Activated T-helper 9 cell treated with anti-CD3 and anti-CD28 coated beads, Interleukin-2, amount 50 U/mL, for 16 hours (primary cell): ENCODE data around the gene SCGB2B2.
"Not testable (repeated sequence)": the region's sequence is repeated elsewhere in the genome, so short reads cannot be mapped to it uniquely, and the experiment has no call there.

Source experiments
- DNase-seq: peaks from one replicate; pipeline ENCODE4 v3.0.0-alpha.2; 2020; ENCODE audit warnings: low read depth

Gene SCGB2B2

DNA sequence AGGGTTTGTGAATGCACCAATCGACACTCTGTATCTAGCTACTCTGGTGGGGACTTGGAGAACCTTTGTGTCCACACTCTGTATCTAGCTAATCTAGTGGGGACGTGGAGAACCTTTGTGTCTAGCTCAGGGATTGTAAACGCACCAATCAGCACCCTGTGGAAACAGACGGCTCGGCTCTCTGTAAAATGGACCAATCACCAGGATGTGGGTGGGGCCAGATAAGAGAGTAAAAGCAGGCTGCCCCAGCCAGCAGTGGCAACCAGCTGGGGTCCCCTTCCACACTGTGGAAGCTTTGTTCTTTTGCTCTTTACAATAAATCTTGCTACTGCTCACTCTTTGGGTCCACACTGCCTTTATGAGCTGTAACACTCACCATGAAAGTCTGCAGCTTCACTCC is 8.3 kb downstream of the SCGB2B2 start:
- not testable (repeated sequence) for DNase-seq

DNA sequence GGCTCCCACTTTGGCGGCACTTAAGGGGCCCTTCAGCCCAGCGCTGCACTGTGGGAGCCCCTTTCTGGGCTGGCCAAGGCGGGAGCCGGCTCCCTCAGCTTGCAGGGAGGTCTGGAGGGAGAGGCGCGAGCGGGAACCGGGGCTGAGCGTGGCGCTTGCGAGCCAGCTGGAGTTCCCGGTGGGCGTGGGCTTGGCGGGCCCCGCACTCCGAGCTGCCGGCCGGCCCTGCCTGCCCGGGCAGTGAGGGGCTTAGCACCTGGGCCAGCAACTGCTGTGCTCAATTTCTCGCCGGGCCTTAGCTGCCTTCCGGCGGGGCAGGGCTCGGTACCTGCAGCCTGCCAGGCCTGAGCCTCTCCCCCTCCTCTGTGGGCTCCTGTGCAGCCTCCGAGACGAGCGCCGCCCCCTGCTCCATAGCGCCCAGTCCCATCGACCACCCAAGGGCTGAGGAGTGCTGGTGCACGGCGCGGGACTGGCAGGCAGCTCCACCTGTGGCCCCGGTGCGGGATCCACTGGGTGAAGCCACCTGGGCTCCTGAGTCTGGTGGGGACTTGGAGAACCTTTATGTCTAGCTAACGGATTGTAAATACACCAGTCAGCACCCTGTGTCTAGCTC is 8.8 kb downstream of the SCGB2B2 start:
- not testable (repeated sequence) for DNase-seq

DNA sequence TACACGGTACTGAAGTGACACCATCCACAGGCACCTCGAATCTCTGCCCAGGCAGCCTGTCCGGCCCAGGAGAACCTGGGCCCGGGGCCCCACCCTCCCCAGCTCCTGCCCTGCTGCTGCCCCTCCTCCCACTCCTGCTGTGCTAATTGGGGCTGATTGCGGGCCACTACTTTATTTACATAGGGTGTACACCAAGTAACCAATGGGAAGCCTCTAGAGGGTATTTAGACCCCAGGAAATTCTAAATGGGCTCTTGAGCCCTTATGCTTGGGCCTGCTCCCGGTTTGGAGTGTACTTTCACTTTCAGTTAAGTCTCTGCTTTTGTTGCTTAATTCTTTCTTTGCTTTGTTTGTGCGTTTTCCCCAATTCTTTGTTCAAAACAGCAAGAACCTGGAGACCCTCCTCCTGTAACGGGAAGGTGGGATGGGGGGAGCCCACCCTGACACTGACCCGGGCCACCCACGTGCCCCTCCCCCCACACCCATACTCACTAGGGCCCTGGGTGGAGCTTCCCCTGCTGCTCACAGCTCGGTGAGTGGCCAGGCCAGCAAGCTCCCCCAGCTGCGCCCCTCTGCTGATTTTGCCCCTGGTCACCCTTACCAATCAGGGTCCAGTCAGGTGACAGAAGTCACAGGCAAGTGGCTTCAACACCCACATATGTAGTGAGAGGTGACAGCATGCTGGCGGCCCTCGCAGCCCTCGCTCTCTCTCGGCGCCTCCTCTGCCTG is 9.4 kb downstream of the SCGB2B2 start:
- no peak for DNase-seq

DNA sequence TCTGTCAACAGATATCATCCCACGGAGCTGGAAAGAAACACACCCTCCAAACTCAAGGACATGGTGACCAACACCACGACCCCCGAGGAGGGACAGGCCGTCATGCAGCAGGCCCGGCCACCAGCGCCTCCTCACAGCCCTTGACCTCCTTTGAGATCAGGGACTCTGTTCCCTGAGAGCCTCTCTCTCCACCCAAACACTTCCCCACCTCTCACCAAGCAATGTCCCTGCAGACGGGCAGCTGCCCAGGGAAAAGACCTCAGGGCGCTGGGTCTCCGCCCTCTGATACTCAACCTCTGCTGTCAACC is 10.0 kb downstream of the SCGB2B2 start:
- no peak for DNase-seq

DNA sequence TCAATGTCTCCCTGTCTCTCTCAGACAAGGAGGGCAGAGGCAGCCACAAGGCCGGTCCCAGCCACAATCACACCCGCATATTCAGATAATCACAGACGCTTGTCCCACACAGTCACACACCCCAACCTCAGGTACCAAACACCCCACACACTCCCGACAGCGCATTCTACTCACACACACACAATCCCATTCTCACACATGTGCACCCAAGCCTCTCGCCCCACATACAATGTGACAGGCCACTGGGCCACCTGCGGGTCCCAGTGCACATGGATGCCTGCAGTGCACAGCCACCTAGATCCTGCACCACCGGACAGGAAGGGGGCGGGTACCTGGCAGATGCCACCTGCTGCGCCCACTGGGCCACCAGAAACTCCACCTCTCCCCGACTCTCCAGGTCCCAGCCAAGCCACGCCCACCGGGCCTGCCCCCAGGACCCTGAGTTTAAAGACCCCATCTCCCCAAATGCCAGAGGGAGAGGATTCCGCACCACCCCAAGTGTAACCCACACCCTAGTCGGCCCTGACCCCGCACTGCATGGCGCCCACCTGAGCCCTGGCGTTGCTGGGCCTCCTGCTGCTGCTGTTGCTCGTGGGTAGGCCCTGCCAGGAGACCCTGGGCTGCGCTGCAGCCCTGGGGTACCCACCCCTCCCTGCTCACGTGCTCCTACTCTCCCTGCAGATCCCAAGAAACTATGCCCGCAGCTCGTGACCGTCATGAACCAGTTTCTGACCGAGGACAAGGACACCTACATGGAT is 10.6 kb downstream of the SCGB2B2 start:
- no peak for DNase-seq

DNA sequence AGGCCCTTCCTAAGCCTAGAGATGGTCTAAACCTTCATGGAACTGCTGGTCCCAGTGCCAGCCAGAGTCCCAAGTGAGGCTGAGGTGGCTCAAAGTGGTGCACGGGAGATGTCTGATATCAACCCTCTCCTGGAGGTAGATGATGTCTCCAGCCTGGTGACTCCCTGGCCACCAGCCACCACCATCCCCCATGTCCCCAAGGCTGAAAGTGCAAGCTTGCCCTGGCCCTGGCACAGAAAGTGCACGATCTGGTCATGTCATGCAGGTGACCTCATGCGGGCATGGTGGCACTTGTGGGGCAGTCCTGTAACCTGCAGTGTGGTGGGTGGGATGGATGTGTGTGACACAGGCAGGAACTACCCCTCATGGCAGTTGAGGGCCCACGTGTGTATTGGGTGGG is 11.7 kb downstream of the SCGB2B2 start:
- not testable (repeated sequence) for DNase-seq

DNA sequence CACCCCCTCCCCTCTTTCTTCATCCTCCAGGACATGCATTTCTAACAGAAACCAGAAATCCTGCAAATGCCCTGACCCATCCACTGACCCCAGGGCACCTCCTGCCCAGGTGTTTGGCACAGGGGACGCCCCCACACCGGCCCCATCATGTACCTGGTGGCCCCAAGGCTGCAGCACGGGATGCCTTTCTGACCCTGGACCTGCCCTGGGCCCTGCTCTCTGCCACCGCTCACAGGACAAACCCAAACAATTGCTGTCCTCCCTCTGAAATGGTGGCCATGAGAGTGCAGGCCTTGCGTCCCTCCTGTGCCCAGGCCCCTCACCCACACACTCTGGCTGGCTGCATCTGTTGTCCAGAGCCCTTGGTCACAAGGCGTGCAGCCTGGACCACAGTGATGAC is 12.1 kb downstream of the SCGB2B2 start:
- DNase-seq = no peak

DNA sequence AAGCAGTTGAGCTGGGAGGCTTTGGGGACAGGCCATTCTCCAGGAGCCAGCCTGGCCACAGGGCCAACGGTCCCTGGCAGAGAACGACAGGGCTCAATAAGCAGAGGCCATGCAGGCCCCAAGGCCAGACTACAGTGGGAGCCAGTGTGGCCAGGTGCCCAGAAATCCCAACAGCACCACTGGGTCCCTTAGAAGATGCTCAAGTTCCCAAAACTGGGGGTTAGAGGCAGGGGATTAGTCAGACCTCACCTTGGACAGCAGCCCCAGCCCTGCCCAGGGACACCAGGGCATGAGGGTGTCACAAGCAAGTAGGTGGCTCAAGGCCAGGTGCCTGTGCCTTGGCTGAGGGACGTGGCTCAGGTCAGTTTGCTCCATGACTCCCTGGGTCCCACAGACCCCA is 12.8 kb downstream of the SCGB2B2 start:
- no peak for DNase-seq

DNA sequence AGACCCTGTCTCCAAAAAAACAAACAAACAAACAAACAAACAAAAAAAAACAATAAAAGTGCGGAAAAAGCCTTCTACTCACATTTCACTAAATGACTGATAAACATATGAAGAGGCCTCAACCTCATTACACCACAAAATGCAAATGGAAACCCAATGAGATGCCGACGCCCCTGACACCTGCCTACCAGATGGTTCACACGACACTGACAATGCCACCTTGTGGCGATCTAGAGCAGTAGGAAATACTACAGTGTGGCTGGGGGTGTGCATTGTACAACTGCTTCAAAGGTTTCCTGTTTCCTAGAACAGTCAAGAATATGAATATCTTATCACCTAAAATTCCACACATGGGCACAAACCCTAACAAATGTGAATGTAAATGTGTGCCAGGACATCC is 14.0 kb downstream of the SCGB2B2 start:
- DNase-seq = no peak

DNA sequence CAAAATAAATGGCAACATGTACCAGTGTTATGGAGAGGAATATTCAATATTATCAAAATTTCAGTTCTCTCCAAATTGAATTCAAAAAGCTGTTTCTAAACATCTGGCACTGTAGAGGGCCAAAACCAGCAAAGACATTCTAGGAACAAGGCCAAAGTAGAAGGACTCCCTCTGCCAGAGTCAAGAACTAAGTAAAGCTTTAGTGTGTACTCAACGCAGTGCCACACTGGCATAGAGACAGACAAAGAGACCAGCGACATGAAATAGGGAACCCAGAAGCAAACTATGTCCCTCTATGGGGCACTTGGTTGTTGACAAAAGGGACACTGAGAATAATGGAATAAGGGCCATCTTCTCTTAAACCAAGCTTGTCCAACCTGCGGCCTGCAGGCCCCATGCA is 15.6 kb downstream of the SCGB2B2 start:
- no peak for DNase-seq

DNA sequence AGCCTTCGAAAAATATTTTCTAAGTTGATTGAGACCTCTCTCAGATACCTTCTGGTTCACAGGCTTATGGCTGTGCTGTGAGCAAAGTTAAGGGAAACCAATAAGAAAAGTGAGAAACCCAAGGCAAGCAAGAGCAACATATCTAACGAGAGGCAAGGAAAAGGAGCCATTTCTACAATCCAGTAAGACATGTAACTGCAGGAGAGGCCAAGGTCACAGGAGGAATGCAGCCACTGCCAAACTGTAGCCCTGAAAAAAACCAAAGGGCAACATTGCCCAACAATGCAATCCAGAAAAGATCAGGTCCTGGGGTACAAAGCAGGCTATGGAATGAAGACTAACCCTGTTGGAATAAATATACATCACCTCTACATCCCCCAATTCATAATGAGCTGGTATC is 21.3 kb downstream of the SCGB2B2 start:
- no peak for DNase-seq

DNA sequence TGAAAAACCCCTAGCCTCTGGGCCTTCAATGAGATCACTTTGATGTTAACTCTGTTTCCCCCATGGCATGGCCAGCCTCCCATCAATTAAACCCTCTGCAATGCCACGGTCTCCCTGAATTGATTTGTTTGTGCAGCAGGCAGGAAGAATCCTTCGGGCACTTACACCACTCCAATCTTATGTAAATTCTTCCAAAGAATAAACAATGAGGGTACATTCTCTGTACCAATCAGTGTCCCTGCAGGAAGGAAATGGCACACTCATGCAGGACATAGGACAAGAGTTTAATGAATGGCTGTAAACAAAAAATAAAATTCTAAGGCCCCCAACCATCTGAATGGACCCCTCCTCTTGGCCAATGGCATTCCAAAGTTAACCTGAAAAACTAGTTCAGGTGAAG is 22.2 kb downstream of the SCGB2B2 start:
- DNase-seq = no peak

DNA sequence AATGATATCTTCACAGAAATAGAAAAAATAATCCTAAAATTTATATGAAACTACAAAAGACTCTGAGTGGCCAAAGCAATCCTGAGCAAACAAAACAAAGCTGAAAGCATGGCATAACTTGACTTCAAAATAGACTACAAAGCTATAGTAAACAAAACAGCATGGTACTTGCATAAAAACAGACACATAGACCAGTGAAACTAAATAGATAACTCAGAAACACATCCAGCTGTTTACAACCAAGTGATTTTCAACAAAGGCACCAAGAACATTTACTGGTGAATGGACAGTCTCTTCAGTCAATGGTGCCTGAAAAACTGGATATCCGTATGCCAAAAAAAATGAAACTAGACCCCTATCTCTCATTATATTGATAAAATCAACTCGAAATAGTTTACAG is 25.2 kb downstream of the SCGB2B2 start:
- DNase-seq = no peak

DNA sequence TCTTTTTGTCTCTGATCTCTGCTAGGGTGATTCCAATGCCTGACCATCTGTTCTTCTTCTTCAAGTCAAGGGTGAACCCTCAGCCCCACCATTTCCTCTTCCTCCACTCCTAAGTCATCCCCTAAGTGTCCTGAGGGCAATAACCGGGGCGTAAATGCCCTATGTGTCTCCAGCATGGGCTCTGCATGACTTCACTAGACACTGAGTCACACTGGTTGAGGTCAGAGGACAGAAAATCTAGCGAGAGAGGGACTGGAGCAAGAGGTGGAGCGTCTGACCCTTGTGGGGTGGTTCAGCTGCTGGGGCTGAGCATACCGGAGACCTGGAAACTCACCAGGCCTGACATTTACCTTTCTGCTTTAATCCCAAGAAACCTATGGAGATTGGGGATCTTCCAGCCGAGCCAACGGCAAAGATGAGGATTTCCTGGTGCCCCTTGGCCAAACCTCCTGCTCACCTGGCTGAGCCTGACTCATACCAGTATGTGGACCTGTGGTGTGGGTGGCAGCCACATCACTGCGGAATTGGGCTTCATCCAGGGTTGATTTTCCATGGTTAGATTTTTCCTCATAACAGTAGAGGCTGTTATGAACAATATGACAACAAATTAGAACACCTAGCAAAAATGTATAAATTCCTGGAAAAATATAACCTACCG is 26.9 kb downstream of the SCGB2B2 start:
- no peak for DNase-seq

DNA sequence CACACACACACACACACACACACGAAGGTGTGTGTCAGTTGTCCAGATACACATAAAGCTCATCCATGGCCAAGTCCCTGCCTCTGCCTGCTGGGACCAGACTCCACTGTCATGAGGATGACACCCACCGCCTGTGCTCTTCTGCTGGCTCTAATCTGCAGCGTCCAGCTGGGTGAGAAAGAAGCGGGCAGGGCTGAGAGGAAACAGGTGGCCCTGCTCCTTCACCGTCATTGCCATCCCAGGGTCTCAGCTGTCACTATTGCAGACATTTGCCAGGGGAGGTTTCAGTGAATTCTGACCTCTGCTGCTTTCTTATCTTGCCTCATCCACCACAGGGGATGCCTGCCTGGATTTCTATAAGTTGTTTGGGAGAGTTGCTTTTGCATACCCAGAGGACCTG is 31.4 kb downstream of the SCGB2B2 start:
- no peak for DNase-seq

DNA sequence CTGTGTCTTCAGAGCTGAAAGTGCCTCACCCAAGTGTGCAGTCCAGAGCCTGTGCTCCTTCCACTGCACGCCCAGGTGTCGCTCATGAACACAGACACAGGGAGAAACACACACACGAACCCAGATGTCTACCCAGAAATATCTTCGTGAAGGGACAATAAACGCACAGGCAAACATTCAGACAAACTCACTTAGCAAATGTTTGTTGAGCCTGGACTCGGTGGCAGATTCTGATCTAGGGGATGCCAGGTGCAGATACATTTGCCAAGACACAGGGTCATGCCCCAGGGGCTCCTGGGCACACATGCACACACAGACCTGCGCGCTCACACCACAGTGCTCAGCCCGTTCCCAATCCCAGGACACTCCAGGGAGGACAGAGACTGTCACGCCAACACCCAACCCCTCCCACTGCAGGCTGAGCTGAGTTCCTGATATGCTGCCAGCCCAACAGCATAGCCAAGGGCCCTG is 31.9 kb downstream of the SCGB2B2 start:
- no peak for DNase-seq

DNA sequence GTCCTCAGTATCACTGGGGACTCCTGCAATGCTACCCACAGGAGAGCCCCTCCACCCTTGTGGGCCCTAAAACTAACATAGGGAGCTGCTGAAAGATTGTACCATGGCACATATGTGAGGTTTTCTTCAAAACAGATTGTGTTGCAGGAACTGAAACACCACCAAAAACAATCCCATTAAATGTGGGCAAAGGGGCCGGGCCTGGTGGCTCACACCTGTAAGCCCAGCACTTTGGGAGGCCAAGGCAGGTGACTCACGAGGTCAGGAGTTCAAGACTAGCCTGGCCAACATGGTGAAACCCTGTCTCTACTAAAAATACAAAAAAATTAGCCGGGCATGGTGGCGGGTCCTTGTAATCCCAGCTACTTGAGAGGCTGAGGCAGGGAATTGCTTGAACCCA is 34.7 kb downstream of the SCGB2B2 start:
- DNase-seq = no peak

DNA sequence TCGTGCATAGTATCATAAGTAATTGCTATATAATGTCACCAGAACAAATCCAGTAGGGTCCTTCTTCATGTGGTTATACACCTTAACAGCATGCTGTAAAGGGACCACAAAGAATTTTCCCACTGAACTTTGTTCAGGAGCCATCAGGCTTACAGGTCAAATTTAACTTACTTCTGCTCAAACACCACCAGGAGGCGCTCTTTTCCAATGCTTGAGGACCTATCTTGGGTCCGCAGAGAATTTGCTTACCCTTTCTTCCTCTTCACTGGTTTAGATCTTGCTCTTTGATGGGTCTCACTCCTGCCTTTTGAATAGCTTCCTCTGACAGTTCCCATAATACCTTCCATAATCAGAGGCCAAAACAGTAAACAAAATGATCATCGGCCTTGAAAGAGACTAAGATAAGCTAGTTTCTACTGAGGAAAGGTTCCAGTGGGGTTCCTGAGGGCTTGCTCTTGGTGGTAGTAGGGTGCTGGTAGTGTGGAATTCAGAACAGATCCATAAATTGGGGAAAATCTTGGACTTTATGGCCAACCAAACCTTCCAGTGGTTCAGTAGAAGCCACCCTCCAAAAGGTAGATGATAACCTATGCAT is 37.4 kb downstream of the SCGB2B2 start:
- peak; percentile 26 for DNase-seq

DNA sequence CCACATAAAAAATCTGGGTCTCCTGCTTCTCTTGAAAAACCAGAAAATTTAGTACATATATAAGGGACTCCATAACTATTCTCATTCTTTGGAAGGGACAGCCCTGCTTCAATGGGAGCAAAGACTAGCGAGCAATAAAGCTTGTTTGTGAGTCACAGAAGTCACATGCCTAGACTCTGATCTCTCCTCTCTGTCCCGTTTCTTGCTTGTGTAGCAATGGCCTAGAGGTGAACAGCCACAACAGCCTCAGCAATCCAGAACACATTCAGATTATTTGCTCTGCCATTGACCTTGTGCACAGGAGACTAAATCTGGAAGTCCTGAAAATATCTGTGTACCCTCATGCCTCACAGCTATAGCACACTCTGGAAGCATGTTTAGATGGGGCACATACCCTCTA is 43.2 kb downstream of the SCGB2B2 start:
- no peak for DNase-seq
